Neuronal stem cell (in vitro differentiated cells): ENCODE measurements around the gene TLR2.

ENCODE experiments used
- DNase-seq: peaks from one replicate; pipeline ENCODE4 v3.0.0-alpha.2; 2013; ENCODE audit warnings: low spot score
- H2AFZ ChIP-seq: one replicate; pipeline ENCODE4 v1.6.1; 2013; ENCODE audit warnings: mild to moderate bottlenecking, low read length, inconsistent platforms
- H2AK5ac ChIP-seq: 2 replicates; pipeline ENCODE4 v1.6.1; 2013; ENCODE audit warnings: low read depth, mild to moderate bottlenecking, inconsistent platforms, low read length, moderate library complexity, mixed read lengths
- H2BK120ac ChIP-seq: 2 replicates; pipeline ENCODE4 v1.6.1; 2013; ENCODE audit warnings: low read depth, mild to moderate bottlenecking, inconsistent platforms, low read length, moderate library complexity, mixed read lengths
- H2BK12ac ChIP-seq: one replicate; pipeline ENCODE4 v1.6.1; 2013; ENCODE audit warnings: low read length, inconsistent platforms
- H2BK15ac ChIP-seq: 2 replicates; pipeline ENCODE4 v1.6.1; 2013; ENCODE audit warnings: mild to moderate bottlenecking, low read length, inconsistent platforms, mixed read lengths
- H2BK5ac ChIP-seq: one replicate; pipeline ENCODE4 v1.6.1; 2013; ENCODE audit warnings: inconsistent platforms, mild to moderate bottlenecking, low read length, moderate library complexity
- H3K14ac ChIP-seq: one replicate; pipeline ENCODE4 v1.6.1; 2013; ENCODE audit warnings: low read length, inconsistent platforms
- H3K18ac ChIP-seq: 2 replicates; pipeline ENCODE4 v1.6.1; 2013; ENCODE audit warnings: low read length, inconsistent platforms
- H3K23ac ChIP-seq: 2 replicates; pipeline ENCODE4 v1.6.1; 2013; ENCODE audit warnings: low read depth, mild to moderate bottlenecking, mixed read lengths, low read length, inconsistent platforms; ENCODE audit not compliant: poor library complexity
- H3K27ac ChIP-seq: replicated peaks from 3 replicates; pipeline ENCODE4 v1.5.1; 2013; ENCODE audit warnings: low read length, inconsistent platforms
- H3K27me3 ChIP-seq, 3 experiments: 2 replicates each; pipeline ENCODE4 v1.6.1; 2013; ENCODE audit warnings: low read length in 3 of 3, mild to moderate bottlenecking in 2 of 3, inconsistent platforms in 1 of 3, low read depth in 1 of 3, mixed read lengths in 1 of 3, moderate library complexity in 1 of 3; ENCODE audit not compliant: control insufficient read depth in 3 of 3, insufficient read depth in 3 of 3
- H3K36me3 ChIP-seq, 2 donors: replicated peaks in 1 of 2; 2 replicates each; pipeline ENCODE4 v1.6.1; 2013; ENCODE audit warnings: low read length in 2 of 2; ENCODE audit not compliant: control insufficient read depth in 2 of 2, insufficient read depth in 2 of 2
- H3K4ac ChIP-seq: 2 replicates; pipeline ENCODE4 v1.6.1; 2013; ENCODE audit warnings: inconsistent platforms, mild to moderate bottlenecking, low read length, moderate library complexity
- H3K4me1 ChIP-seq, 2 donors: 1 replicate in 1 of 2; 2 replicates in 1 of 2; pipeline ENCODE4 v1.6.1; 2013; ENCODE audit warnings: low read length in 2 of 2, low read depth in 1 of 2; ENCODE audit not compliant: control insufficient read depth in 2 of 2, insufficient read depth in 1 of 2
- H3K4me2 ChIP-seq: one replicate; pipeline ENCODE4 v1.6.1; 2013; ENCODE audit warnings: mild to moderate bottlenecking, low read length, inconsistent platforms; ENCODE audit not compliant: insufficient read depth, poor library complexity, severe bottlenecking
- H3K4me3 ChIP-seq, 2 donors: 2 replicates each; pipeline ENCODE4 v1.5.1; 2013; ENCODE audit warnings: low read length in 2 of 2, mild to moderate bottlenecking in 2 of 2, inconsistent platforms in 1 of 2, moderate library complexity in 1 of 2
- H3K79me1 ChIP-seq: one replicate; pipeline ENCODE4 v1.6.1; 2013; ENCODE audit warnings: low read depth, mild to moderate bottlenecking, inconsistent platforms, low read length, moderate library complexity
- H3K9ac ChIP-seq: one replicate; pipeline ENCODE4 v1.6.1; 2013; ENCODE audit warnings: mild to moderate bottlenecking, low read depth, low read length, inconsistent platforms; ENCODE audit not compliant: poor library complexity
- H3K9me3 ChIP-seq, 2 donors: replicated peaks in 1 of 2; 2 replicates each; pipeline versions ENCODE3 to v1.6.1; 2013; ENCODE audit warnings: low read length in 2 of 2, mild to moderate bottlenecking in 2 of 2, inconsistent platforms in 1 of 2, low read depth in 1 of 2, mixed read lengths in 1 of 2, moderate library complexity in 1 of 2; ENCODE audit not compliant: control insufficient read depth in 2 of 2, insufficient read depth in 1 of 2
- H4K8ac ChIP-seq: one replicate; pipeline ENCODE4 v1.6.1; 2013; ENCODE audit warnings: low read depth, mild to moderate bottlenecking, inconsistent platforms, low read length, moderate library complexity
- H4K91ac ChIP-seq: one replicate; pipeline ENCODE4 v1.6.1; 2013; ENCODE audit warnings: low read length, low read depth, mild to moderate bottlenecking, inconsistent platforms; ENCODE audit not compliant: poor library complexity
- WGBS, 2 donors: extraction: QIAGEN DNeasy Blood & Tissue Kit; methylation state at CpG; one replicate each; pipeline ENCODE4 v1.1.7; 2013; ENCODE audit warnings: missing lambda C conversion rate in 2 of 2, mixed read lengths in 1 of 2; ENCODE audit not compliant: insufficient read length in 2 of 2, insufficient replicate concordance in 1 of 2; ENCODE audit errors: extremely low coverage in 2 of 2; 5-methylcytosine and 5-hydroxymethylcytosine counted together

Gene TLR2

DNA sequence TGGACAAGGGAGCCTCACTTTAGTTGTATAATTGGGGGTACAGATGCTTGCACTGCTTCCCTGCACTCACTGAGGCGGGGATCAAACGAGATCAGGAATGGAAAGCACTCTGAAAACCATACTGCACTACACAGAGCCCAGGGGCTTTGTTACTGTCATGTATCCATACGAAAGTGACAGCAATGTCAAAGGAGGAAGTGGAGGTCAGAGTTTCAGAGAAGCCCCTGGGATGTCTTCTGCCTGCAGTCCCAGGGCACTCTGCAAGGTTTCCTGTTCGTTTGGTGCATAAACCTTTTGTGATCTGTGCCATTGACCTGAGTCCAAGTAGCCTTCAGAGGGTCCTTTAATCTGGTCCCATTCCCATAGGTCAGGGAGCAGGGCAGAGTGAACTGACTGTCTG lies 44.6 kb downstream of the TLR2 start:
- H4K8ac ChIP-seq: no peak overlapping the region
- no peaks in the 10 kb centered on the region for H3K79me1 ChIP-seq
- H3K4ac ChIP-seq: no peak overlapping the region
- H3K27ac ChIP-seq: no peak overlapping the region
- no peak overlapping the region for H3K4me2 ChIP-seq
- H4K91ac ChIP-seq: no peak overlapping the region
- H2BK5ac ChIP-seq: no peak overlapping the region
- no peak overlapping the region for H3K9ac ChIP-seq
- no peak overlapping the region for H2BK120ac ChIP-seq
- H2BK15ac ChIP-seq: no peak overlapping the region
- peaks cover 0 to 2% of the 10 kb centered on the region in 2 donors for H3K36me3 ChIP-seq
- no peaks in the 10 kb centered on the region for H3K4me1 ChIP-seq
- H3K14ac ChIP-seq: no peak overlapping the region
- no CpG with 5 or more reads among the region's 4 CpGs for WGBS, 2 donors
- no peak overlapping the region for H3K18ac ChIP-seq
- no peak overlapping the region for H2BK12ac ChIP-seq
- H2AK5ac ChIP-seq: no peak overlapping the region
- H3K27me3 ChIP-seq: no peaks in the 10 kb centered on the region
- no peak overlapping the region for H2AFZ ChIP-seq
- DNase-seq: no peak
- H3K4me3 ChIP-seq: no peak overlapping the region
- no peaks in the 10 kb centered on the region for H3K9me3 ChIP-seq
- no peak overlapping the region for H3K23ac ChIP-seq

DNA sequence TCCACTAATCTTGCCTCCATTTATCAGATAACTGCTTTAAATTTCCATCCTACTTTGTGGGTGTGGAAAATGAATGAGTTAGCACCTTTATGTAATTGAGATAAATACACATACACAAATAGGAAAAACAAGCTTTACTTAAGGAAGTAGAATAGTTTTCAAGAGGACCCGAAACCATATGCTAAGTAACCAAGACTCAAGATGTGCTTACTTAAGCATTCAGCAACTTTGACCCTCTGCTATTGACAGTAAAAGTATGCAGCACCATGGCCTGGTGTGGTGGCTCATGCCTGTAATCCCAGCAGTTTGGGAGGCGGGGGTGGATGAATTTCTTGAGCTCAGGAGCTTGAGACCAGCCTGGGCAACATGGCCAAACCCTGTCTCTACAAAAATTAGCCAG lies 45.8 kb downstream of the TLR2 start:
- Histone ChIP-seq H3K4me1 (no peaks in the 10 kb centered on the region), H3K27ac (no peak overlapping the region), H4K91ac (no peak overlapping the region), H3K4me2 (no peak overlapping the region), H3K27me3 (no peaks in the 10 kb centered on the region), H2AFZ (no peak overlapping the region), H3K4ac (no peak overlapping the region), H3K18ac (no peak overlapping the region), H2BK15ac (no peak overlapping the region), H2BK5ac (no peak overlapping the region), H2BK120ac (no peak overlapping the region), H3K36me3 (peaks cover 0 to 2% of the 10 kb centered on the region in 2 donors), H3K9me3 (no peaks in the 10 kb centered on the region), H4K8ac (no peak overlapping the region), H3K4me3 (no peak overlapping the region), H2BK12ac (no peak overlapping the region), H3K14ac (no peak overlapping the region), H2AK5ac (no peak overlapping the region), H3K23ac (no peak overlapping the region), H3K9ac (no peak overlapping the region), H3K79me1 (no peaks in the 10 kb centered on the region)
- DNase-seq: no peak
- WGBS, 2 donors: no CpG with 5 or more reads among the region's 2 CpGs

DNA sequence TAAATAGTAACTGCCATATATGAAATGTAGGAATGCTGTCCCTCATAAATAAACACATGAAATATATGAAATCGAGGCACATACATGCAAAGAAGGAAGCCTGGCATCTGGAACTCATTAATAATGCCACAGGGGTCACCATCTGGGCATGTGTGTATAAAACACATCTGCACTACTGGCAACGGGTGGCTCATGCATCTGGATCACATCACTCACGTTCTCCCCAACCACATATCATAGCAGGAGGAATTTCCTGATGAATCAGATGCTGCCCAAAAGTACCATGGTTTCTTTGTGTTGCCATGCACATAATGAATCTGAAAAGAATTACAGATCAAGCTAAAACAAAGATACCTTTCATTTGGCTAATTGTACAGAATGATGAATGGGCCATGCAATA lies 47.2 kb downstream of the TLR2 start:
- Histone ChIP-seq H3K23ac (no peak overlapping the region), H3K79me1 (no peaks in the 10 kb centered on the region), H3K4me3 (no peak overlapping the region), H2BK5ac (no peak overlapping the region), H4K91ac (no peak overlapping the region), H2BK12ac (no peak overlapping the region), H2AK5ac (no peak overlapping the region), H2BK120ac (no peak overlapping the region), H3K4me1 (no peaks in the 10 kb centered on the region), H3K27ac (no peak overlapping the region), H3K27me3 (no peaks in the 10 kb centered on the region), H2BK15ac (no peak overlapping the region), H4K8ac (no peak overlapping the region), H3K9me3 (no peaks in the 10 kb centered on the region), H3K14ac (no peak overlapping the region), H3K18ac (no peak overlapping the region), H3K4ac (no peak overlapping the region), H3K4me2 (no peak overlapping the region), H3K9ac (no peak overlapping the region), H3K36me3 (peaks cover 0 to 2% of the 10 kb centered on the region in 2 donors), H2AFZ (no peak overlapping the region)
- no peak for DNase-seq
- WGBS, 2 donors: no CpG with 5 or more reads among the region's 3 CpGs

DNA sequence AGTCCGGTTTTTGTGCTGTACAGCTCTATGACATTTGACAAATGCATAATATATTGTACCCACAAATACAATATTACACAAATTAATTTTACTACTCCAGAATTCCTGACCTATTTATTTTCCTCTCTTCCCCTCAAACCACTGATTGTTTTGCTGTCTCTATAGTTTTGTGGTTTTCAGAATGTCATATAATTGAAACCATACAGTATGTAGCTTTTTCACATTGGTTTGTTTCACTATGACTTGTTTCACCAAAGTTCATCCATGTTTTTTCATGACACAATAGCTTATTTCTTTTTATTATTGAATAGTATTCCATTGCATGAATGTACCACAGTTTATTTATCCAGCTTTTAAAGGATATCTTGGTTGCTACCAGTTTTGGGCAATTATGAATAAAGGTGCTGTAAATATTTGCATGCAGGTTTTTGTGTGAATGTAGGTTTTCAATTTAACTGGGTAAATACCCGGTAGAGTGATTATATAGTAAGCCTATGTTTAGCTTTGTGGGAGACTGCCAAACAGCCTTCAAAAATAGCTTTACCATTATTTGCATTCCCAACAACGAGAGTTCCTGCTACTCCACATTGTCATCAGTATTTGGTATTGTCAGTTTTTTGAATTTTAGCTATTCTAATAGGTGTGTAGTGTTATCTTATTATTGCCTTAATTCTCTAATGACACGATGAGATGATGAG lies 49.8 kb downstream of the TLR2 start:
- Histone ChIP-seq H4K91ac (no peak overlapping the region), H3K18ac (no peak overlapping the region), H2BK120ac (no peak overlapping the region), H2BK15ac (no peak overlapping the region), H3K23ac (no peak overlapping the region), H3K27me3 (no peaks in the 10 kb centered on the region), H3K79me1 (no peaks in the 10 kb centered on the region), H3K36me3 (no peaks in the 10 kb centered on the region), H2BK5ac (no peak overlapping the region), H3K9me3 (peaks cover 0 to 6% of the 10 kb centered on the region in 2 donors), H3K9ac (no peak overlapping the region), H2AK5ac (no peak overlapping the region), H3K14ac (no peak overlapping the region), H4K8ac (no peak overlapping the region), H2BK12ac (no peak overlapping the region), H3K4me3 (no peak overlapping the region), H3K4me2 (no peak overlapping the region), H3K27ac (no peak overlapping the region), H2AFZ (no peak overlapping the region), H3K4ac (no peak overlapping the region), H3K4me1 (no peaks in the 10 kb centered on the region)
- no peak for DNase-seq
- WGBS, 2 donors: no CpG with 5 or more reads among the region's 4 CpGs
